Hepatocyte (in vitro differentiated cells): ENCODE data around the gene ASXL2.

Experiments used
- EZH2 ChIP-seq: fragments of 200-600 bp; sonication (generic); IDR thresholded peaks from 2 replicates; pipeline ENCODE4 v1.6.1; 2016; ENCODE audit warnings: antibody characterized with exemption, mild to moderate bottlenecking, borderline replicate concordance
- TF ChIP-seq, protein P1 (sequence below): fragments of 200-600 bp; sonication (generic); IDR thresholded peaks from 2 replicates; pipeline ENCODE4 v1.5.1; 2016; ENCODE audit warnings: antibody characterized with exemption, mild to moderate bottlenecking; ENCODE audit not compliant: poor library complexity

DNA sequence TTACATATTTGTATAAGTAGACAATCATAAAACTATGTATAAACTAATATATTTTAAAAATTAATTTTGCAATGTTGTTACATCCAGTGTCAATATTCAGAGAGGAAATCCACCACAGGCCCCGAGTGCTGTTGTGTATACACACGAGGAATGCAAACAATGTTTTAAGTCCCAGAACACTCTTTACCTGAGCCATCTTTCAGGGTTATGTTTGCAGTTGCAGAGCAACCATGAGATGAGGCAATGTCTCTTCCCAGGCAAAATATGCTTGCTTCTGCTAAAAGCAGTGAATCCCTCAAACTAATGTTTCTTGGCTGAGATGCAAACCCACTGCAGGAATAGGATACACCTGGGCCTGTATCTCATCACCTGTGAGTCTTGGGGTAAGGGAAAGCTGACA, 91.3 kb downstream of the ASXL2 start:
- TF ChIP-seq, protein P1, sequence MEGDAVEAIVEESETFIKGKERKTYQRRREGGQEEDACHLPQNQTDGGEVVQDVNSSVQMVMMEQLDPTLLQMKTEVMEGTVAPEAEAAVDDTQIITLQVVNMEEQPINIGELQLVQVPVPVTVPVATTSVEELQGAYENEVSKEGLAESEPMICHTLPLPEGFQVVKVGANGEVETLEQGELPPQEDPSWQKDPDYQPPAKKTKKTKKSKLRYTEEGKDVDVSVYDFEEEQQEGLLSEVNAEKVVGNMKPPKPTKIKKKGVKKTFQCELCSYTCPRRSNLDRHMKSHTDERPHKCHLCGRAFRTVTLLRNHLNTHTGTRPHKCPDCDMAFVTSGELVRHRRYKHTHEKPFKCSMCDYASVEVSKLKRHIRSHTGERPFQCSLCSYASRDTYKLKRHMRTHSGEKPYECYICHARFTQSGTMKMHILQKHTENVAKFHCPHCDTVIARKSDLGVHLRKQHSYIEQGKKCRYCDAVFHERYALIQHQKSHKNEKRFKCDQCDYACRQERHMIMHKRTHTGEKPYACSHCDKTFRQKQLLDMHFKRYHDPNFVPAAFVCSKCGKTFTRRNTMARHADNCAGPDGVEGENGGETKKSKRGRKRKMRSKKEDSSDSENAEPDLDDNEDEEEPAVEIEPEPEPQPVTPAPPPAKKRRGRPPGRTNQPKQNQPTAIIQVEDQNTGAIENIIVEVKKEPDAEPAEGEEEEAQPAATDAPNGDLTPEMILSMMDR = no peak
- no peak for TF ChIP-seq EZH2
